ENCODE measurements around the gene CIZ1. TPM values are rescaled to one million over a fixed set of nuclear protein-coding genes. Genes with fewer than 3 reads are reported as not detected.

The CIZ1 gene
- total and polyA plus RNA-seq, 4 donors, result 36.6 to 83.7 (median 50.5) TPM

GRCh38 chr9:128168731-128169308 lies 22.6 kb downstream of the CIZ1 start:
- TF ChIP-seq CTCF (IDR thresholded peaks at IDR 0.05; ENCODE audit: control extremely low read depth, extremely low read depth), result no peak

GRCh38 chr9:128167209-128167608 lies 24.2 kb downstream of the CIZ1 start:
- ATAC-seq (ENCODE audit: insufficient read depth, low FRiP score) (no peak), DNase-seq (no peak)
- TF ChIP-seq CTCF (IDR thresholded peaks at IDR 0.05; ENCODE audit: control extremely low read depth, extremely low read depth), result no peak
- Histone ChIP-seq H3K4me3 (no peak overlapping the region), H3K9me3 (ENCODE audit: control insufficient read depth in 4 of 4, insufficient read depth in 3 of 4, low read length in 3 of 4) (no peaks in the 10 kb centered on the region), H3K9ac (ENCODE audit: insufficient read depth in 1 of 2, low read length in 2 of 2) (no peak overlapping the region), H3K4me1 (ENCODE audit: control insufficient read depth in 5 of 5, insufficient read depth in 5 of 5, low read length in 5 of 5) (no peaks in the 10 kb centered on the region), H3K36me3 (ENCODE audit: control insufficient read depth in 4 of 4, insufficient read depth in 4 of 4, low read length in 4 of 4) (peaks cover 22 to 61% (median 38%) of the 10 kb centered on the region in 4 donors), H3K27me3 (ENCODE audit: control insufficient read depth in 3 of 3, insufficient read depth in 3 of 3, low read length in 2 of 3) (no peaks in the 10 kb centered on the region), H3K27ac (ENCODE audit: low read depth in 1 of 2, low read length in 1 of 2) (no peak overlapping the region)
- 97% methylated on average over 4 of the region's 4 CpGs for WGBS, 2 donors

More at GRCh38 chr9:128168731-128169308, 22.6 kb downstream of the CIZ1 start:
- ATAC-seq (ENCODE audit: insufficient read depth, low FRiP score) (no peak), DNase-seq (no peak)
- H3K9ac ChIP-seq (ENCODE audit: insufficient read depth in 1 of 2, low read length in 2 of 2), result no peak overlapping the region
- WGBS, 2 donors, result 90 to 95% methylated on average over 8 of the region's 8 CpGs
- peaks cover 22 to 49% (median 32%) of the 10 kb centered on the region in 4 donors for H3K36me3 ChIP-seq (ENCODE audit: control insufficient read depth in 4 of 4, insufficient read depth in 4 of 4, low read length in 4 of 4)
- no peak overlapping the region for H3K4me3 ChIP-seq
- no peaks in the 10 kb centered on the region for H3K4me1 ChIP-seq (ENCODE audit: control insufficient read depth in 5 of 5, insufficient read depth in 5 of 5, low read length in 5 of 5)
- no peaks in the 10 kb centered on the region for H3K9me3 ChIP-seq (ENCODE audit: control insufficient read depth in 4 of 4, insufficient read depth in 3 of 4, low read length in 3 of 4)
- no peak overlapping the region for H3K27ac ChIP-seq (ENCODE audit: low read depth in 1 of 2, low read length in 1 of 2)
- H3K27me3 ChIP-seq (ENCODE audit: control insufficient read depth in 3 of 3, insufficient read depth in 3 of 3, low read length in 2 of 3), result no peaks in the 10 kb centered on the region

DNA sequence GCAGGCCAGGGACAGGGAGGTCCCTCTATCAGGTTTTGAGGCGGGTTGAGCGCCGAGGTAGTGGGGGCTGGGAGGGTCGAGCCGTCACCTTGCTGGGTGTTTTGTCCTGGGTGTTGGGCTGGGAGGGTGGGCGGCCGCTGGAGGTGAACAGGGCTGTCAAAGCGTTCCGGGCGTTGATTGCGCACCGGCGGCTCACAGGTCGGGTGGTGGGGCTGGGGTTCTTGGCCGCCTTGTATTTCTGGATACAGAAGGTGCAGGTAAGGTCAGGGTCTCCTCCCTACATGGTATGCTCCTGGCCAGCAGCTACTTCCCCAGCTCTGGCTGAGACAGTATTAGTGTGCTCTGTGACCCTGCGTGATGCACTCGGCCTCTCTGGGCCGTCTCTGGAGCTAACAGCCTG lies 25.2 kb downstream of the CIZ1 start:
- WGBS, 2 donors, result 96% methylated on average over 18 of the region's 18 CpGs
- Histone ChIP-seq H3K4me1 (ENCODE audit: control insufficient read depth in 5 of 5, insufficient read depth in 5 of 5, low read length in 5 of 5) (peaks cover 0 to 2% (median 0%) of the 10 kb centered on the region in 5 donors), H3K9me3 (ENCODE audit: control insufficient read depth in 4 of 4, insufficient read depth in 3 of 4, low read length in 3 of 4) (no peaks in the 10 kb centered on the region), H3K36me3 (ENCODE audit: control insufficient read depth in 4 of 4, insufficient read depth in 4 of 4, low read length in 4 of 4) (peaks cover 22 to 65% (median 37%) of the 10 kb centered on the region in 4 donors), H3K9ac (ENCODE audit: insufficient read depth in 1 of 2, low read length in 2 of 2) (no peak overlapping the region), H3K27me3 (ENCODE audit: control insufficient read depth in 3 of 3, insufficient read depth in 3 of 3, low read length in 2 of 3) (no peaks in the 10 kb centered on the region), H3K27ac (ENCODE audit: low read depth in 1 of 2, low read length in 1 of 2) (no peak overlapping the region), H3K4me3 (no peak overlapping the region)
- no peak for TF ChIP-seq CTCF (IDR thresholded peaks at IDR 0.05; ENCODE audit: control extremely low read depth, extremely low read depth)
- ATAC-seq (ENCODE audit: insufficient read depth, low FRiP score) (no peak), DNase-seq (no peak)

All from lung (tissue), 12 donors.